NCI-H146 (cell line): ENCODE data around the gene CDC14A.
A peak's percentile ranks its signal among the peaks of the same experiment; 100 is the strongest.
"Not testable (repeated sequence)": the region's sequence is repeated elsewhere in the genome, so short reads cannot be mapped to it uniquely, and the experiment has no call there.

Experiments
- DNase-seq: peaks from one replicate; lab custom pipeline; 2025; lab: John Stamatoyannopoulos, UW

Gene CDC14A

GRCh38 chr1:100335436-100335835 is 16.9 kb upstream of the CDC14A start:
- no peak for DNase-seq

DNA sequence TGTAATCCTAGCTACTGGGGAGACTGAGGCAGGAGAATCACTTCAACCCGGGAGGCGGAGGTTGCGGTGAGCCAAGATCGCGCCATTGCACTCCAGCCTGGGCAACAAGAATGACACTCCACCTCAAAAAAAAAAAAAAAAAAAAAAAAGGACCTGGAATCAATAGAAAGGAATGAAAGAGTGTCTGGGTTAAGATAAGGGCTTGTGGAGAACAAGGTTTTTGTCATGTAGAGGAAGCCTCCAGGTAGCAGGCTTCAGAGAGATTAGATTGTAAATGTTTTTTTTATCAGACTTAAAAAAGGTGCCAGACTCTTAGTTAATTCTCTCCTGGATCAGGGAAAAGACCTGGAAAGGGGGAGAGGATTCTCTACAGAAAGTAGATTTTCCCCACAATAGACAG is 14.4 kb upstream of the CDC14A start:
- DNase-seq: not testable (repeated sequence)

GRCh38 chr1:100339735-100340134 is 12.6 kb upstream of the CDC14A start:
- DNase-seq: not testable (repeated sequence)

DNA sequence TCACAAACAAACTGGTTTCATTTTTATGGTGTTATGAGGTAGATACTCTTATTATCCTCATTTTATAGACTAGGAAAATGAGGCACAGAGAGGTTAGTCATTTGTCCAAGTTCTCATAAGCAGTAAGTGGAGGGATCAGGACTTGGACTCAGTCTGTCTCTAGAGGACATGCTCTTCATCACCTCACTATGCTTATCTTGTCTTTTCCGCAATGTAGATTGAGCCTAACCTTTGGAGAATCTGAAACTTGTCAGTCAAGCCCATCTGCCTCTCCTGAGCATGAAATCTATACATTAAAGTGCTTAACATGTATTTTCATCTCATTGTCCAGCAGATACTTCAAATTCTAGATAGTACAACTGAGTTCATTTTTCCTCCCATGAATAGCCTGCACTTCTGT is 11.8 kb upstream of the CDC14A start:
- DNase-seq: no peak

GRCh38 chr1:100342348-100342747 is 10.0 kb upstream of the CDC14A start:
- DNase-seq: no peak

DNA sequence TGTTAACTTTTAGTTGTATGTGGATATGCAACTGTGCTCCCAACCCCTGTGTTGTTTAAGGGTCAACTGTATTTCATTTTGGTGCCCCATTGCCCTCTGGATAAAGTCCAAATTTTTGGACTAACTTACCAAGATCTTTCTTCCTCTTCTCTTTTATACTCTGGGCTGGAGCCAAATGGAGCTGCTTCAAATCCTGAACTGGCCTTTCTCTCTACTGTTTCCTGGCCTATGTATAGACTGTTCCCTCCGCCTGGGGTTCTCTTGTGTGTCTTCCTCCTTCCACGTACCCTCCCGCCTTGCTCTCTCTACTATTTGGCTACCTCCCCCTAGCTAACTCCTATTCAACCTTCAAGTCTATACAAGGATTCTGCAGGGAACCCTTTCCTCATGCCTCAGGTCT is 8.4 kb upstream of the CDC14A start:
- DNase-seq: no peak

DNA sequence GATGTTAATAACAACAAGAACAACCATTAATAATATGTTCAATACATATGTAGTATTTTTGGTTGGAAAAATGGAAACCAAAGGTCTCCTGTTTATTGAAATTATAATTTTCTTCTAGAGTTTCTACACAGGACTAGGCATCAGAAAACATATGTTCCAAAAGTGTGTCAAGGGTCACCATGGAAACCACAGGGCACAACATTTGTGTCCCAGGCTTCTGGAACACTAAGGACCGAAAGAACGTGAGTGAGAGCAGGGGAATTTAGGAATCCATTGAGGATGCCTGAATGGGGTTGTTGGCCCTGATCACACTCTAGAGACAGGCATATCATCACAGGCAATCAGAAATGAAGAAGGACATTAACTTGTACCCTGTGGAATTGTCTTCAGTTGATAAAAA is 7.5 kb upstream of the CDC14A start:
- no peak for DNase-seq

GRCh38 chr1:100346387-100346786 is 5.9 kb upstream of the CDC14A start:
- DNase-seq: no peak

GRCh38 chr1:100347009-100347966 is 5.0 kb upstream of the CDC14A start:
- DNase-seq: no peak

DNA sequence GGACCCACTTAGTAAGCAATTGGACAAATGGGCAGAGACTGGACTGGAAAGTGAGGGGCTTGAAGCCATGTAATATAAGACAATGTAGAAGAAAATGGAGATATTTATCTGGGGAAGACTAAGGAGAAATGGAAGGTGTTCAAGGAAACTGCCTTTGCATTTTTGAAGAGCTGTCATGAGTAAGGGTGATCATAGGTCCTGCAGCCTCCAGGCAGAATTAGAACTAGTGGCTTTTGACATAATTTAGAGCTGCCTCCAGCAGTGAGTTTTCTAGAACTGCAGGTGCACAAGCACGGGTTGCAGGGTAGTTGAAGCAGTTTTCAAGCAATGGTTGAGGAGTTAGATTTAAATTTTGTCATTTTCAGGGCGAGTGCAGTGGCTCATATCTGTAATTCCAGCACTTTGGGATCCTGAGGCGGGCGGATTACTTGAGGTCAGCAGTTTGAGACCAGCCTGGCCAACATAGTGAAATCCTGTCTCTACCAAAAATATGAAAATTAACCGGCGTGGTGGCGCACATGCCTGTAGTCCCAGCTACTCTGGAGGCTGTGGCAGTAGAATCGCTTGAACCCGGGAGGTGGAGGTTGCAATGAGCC is 3.7 kb upstream of the CDC14A start:
- DNase-seq: no peak

- DNase-seq: no peak
Observed at GRCh38 chr1:100349246-100349645, 3.1 kb upstream of the CDC14A start.

GRCh38 chr1:100350787-100351094 is 1.6 kb upstream of the CDC14A start:
- peak; percentile 33 for DNase-seq

DNA sequence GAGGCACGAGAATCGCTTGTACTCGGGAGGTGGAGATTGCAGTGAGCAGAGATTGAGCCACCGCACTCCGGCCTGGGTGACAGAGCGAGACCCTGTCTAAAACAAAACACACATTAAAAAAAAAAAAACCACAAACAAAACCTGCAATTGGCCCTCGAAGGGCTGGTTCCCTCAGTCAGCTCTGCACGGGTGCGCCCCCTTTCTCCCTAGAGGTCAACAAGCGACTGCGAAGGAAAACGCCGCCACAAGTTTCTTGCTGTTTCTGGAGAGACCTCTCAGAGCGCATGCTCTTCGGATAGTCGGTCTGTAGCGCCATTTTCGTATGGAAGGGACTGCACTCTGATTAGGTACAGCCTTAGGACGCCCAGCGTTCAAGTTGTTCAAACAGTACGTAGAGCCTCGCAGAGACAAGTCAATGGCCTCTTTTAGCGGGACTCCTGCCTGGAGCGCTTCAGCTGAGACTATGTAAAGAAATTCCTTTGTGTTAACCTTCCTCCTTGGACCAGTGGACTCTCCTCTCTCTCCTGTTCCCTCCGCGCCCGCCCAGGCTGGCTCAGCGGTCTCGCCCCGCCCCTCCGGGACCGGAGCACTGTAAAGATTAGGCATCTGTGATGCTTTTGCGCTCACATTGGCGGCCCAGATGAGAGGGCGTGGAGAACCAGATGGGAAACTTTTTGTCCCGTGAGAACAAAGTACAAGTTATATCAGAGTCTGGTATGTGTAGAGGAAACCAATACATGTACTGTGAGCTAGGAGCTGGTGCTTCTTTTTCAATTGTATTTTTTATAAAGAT is 1.0 kb upstream of the CDC14A start:
- DNase-seq: peak; percentile 87

DNA sequence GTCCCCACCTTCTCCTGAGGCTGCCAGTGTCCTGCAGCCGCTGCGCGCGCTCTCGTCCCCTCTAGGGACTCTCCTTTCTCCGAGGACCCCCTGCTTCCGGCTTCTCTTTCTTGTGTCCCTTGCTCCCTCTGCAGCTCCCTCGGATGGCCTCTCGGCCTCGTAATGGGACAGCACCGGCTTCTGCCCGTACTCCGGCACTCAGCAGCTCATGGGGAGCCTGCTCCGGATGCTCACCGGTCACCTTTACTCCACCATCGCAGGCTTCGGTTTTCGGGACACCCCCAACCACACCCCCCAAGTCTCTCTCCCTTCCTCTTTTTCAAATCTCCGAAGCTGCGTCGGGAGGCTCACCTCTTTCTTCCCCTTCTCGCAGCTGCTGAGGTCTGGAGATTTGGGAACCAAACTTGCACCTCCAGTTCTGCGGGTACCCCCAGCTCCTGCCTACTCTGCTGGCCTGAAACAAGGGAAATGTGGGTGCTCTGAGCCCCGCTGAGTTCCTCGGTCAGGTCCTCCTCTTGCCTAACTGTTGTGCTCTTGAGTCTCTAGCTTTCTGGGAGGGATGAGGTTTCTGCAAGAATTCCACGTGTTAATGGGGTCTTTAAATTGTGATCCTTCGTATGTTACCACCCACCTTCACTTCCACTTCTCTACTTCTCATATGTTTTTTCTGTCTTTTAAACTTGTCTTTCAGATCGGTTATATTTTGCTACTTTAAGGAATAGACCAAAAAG is 930 bp downstream of the CDC14A start:
- DNase-seq: no peak

GRCh38 chr1:100353988-100354387 is 1.7 kb downstream of the CDC14A start:
- no peak for DNase-seq

- DNase-seq: peak; percentile 65
Observed at GRCh38 chr1:100354971-100355394, 2.7 kb downstream of the CDC14A start.

DNA sequence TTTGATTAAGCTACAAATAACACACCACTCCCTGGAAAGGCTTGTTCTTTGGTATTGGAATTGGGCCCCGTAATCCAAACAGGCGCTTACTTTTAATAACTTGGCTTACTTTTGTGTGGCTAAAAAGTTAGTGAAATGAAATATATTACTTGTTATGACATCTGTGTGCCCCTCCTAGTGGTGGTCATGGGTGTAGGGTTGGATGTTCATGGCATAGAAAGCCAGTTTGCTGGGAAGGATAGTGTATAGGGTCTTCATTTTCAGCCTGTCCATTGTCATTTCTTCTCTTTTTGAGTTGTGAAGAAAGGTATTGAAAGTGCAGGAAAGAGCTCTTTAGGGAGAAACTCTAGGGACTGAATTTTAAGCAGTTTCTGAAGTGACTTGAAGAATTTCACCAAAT is 5.9 kb downstream of the CDC14A start:
- no peak for DNase-seq

DNA sequence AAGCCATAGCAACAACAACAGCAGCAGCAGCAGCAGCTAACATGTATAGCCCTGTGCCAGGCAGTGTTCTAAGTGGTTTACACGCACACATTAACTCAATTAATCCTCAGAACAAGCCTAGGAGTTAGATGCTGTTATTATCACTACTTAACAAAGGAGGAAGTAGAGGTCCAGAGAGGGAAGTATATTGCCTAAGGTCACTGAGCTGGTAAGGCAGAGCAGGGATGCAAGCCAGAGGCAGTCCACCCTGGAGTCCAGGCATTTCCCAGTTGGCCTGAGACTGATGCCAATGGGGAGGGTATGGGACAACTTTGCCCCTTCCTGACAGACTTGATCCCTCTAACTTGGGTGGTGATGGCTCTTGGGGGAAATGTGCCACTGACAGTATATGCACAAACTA is 6.8 kb downstream of the CDC14A start:
- DNase-seq: no peak

- peak; percentile 13 for DNase-seq
Observed at GRCh38 chr1:100360790-100361510, 8.6 kb downstream of the CDC14A start.

DNA sequence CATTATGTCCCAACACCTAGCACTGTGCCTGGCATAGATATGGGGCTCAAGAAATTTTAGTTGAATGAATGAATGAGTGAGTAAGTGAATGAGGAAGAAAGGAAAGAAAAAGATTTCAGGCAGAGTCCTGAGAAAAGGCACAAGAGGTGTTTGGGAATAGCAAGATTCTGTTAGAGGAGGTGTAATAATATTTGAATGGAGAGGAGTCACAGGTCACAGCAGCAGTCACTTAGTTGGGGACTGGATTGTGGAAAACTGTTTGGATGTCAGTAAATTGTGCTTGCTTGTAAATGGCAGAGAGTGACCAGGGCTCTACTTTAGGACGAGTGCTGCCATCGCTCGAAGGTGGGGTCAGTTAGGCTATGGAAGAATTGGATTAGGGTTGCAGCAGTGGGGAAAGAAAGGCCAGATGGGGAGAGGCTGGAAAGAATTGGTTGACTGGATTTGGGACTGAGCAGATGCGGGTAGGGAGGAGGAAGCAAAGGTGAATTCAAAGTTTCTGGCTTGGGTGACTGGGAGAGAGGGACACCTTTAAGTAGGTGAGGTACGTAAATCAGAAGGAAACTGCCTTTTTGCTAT is 9.3 kb downstream of the CDC14A start:
- no peak for DNase-seq

- DNase-seq: peak; percentile 15
Observed at GRCh38 chr1:100362821-100363466, 10.6 kb downstream of the CDC14A start.
